ENCODE data around the gene TTC7B. TPM values are rescaled to one million over a fixed set of nuclear protein-coding genes. Genes with fewer than 3 reads are reported as not detected.

TTC7B gene
- total and polyA plus RNA-seq, 2 donors (not counting 3 experiments of a cell fraction or from before 2014, with no cell fraction given), result 46.8 to 76.5 TPM

- H2AFZ ChIP-seq (ENCODE audit: low read depth, low read length), result no peak overlapping the region
- H3K27ac ChIP-seq (ENCODE audit: insufficient read depth, low read depth, low read length), result no peak overlapping the region
- H3K79me2 ChIP-seq (ENCODE audit: control insufficient read depth, insufficient read depth, low read length), result no peaks in the 10 kb centered on the region
- H3K9me1 ChIP-seq (replicated peaks; ENCODE audit: control insufficient read depth, extremely low read depth, insufficient read depth, low read length), result no peaks in the 10 kb centered on the region
- no peaks in the 10 kb centered on the region for H3K4me1 ChIP-seq (ENCODE audit: control insufficient read depth, extremely low read depth, insufficient read depth, low read length)
- no peaks in the 10 kb centered on the region for H3K27me3 ChIP-seq (ENCODE audit: control insufficient read depth in 2 of 2, insufficient read depth in 2 of 2, low read length in 2 of 2)
- no TSS peak for BruUV-seq (replicated peaks)
- H3K36me3 ChIP-seq (ENCODE audit: control insufficient read depth in 2 of 2, extremely low read depth in 1 of 2, insufficient read depth in 2 of 2, low read length in 2 of 2), result no peaks in the 10 kb centered on the region
- no peak overlapping the region for H3K9ac ChIP-seq (replicated peaks; ENCODE audit: extremely low read depth, insufficient read depth, low read length)
- CTCF ChIA-PET, result no interaction called here
- FAIRE-seq (no peak), DNase-seq (ENCODE audit: low read depth, low spot score) (no peak)
- no peak overlapping the region for H3K4me2 ChIP-seq (ENCODE audit: insufficient read depth, low read length)
- dilution Hi-C loops (cut with MboI; ENCODE audit: extremely low pct_ligation_motif_present, low sequenced_read_pairs) (no loop called here), intact Hi-C loops (cut with micrococcal nuclease) (no loop called here)
- POLR2A ChIA-PET, result no interaction called here
- H3K9me3 ChIP-seq (replicated peaks; ENCODE audit: control insufficient read depth, insufficient read depth, low read length), result no peaks in the 10 kb centered on the region
- H3K4me3 ChIP-seq (replicated peaks in 1 of 3; ENCODE audit: insufficient read depth in 1 of 3, low read depth in 1 of 3, low read length in 3 of 3), result no peak overlapping the region
- no peaks in the 10 kb centered on the region for H4K20me1 ChIP-seq (replicated peaks; ENCODE audit: control insufficient read depth, extremely low read depth, insufficient read depth, low read length)
- no peak for TF ChIP-seq EZH2 (IDR thresholded peaks at IDR 0.05; ENCODE audit: borderline replicate concordance, low read depth, low read length, severe bottlenecking)
- TF ChIP-seq MYC (IDR thresholded peaks at IDR 0.05; ENCODE audit: low read depth, low read length), result no peak
- no peak for TF ChIP-seq GATA2 (IDR thresholded peaks at IDR 0.05; ENCODE audit: insufficient read depth, insufficient read length, low read depth, low read length)
- no peak for TF ChIP-seq FOS (IDR thresholded peaks at IDR 0.05; ENCODE audit: borderline replicate concordance, insufficient read depth, low read length)
- TF ChIP-seq JUN (IDR thresholded peaks at IDR 0.05; ENCODE audit: borderline replicate concordance, insufficient read depth, insufficient read length, low read depth), result no peak
- no peak for TF ChIP-seq MAX (IDR thresholded peaks at IDR 0.05; ENCODE audit: insufficient read depth, insufficient read length)
- no peak for TF ChIP-seq POLR2AphosphoS5 (IDR thresholded peaks at IDR 0.05; ENCODE audit: insufficient read depth, low read depth, low read length)
- TF ChIP-seq POLR2A (IDR thresholded peaks at IDR 0.05; ENCODE audit: low read depth, low read length), result no peak
- no peak for TF ChIP-seq CTCF (IDR thresholded peaks at IDR 0.05; ENCODE audit: extremely low read depth in 1 of 2, insufficient read depth in 1 of 2, low read depth in 1 of 2, low read length in 2 of 2)
These were observed 255.7 kb downstream of the TTC7B start for GRCh38 chr14:90560558-90560957.

Measured in endothelial cell of umbilical vein (primary cell).